Motor neuron (in vitro differentiated cells): ENCODE results near the gene SLU7. TPM values are rescaled to one million over a fixed set of nuclear protein-coding genes. Genes with fewer than 3 reads are reported as not detected.
A peak's percentile ranks its signal among the peaks of the same experiment; 100 is the strongest.

Source experiments
- ATAC-seq, 8 experiments: fragments of 200-7000 bp; cut with Tn5 transposase; replicated peaks in 6 of 8; 2 replicates each; pipeline ENCODE4 v1.8.0; 2021; ENCODE audit warnings: mild to moderate bottlenecking in 8 of 8, moderate library complexity in 8 of 8
- H3K27ac ChIP-seq, 2 donors: fragments of 250-450 bp; sonication (Bioruptor Pico); 2 replicates each; pipeline ENCODE4 v1.9.0; 2021; ENCODE audit warnings: antibody characterized with exemption in 2 of 2, mild to moderate bottlenecking in 2 of 2, moderate library complexity in 1 of 2
- H3K4me1 ChIP-seq, 2 donors: fragments of 250-450 bp; sonication (Bioruptor Pico); replicated peaks in 1 of 2; 2 replicates each; pipeline ENCODE4 v1.6.1; 2021; ENCODE audit warnings: antibody characterized with exemption in 2 of 2, mild to moderate bottlenecking in 2 of 2, moderate library complexity in 1 of 2
- H3K4me3 ChIP-seq, 5 donors: fragments of 250-450 bp; sonication (Bioruptor Pico); 2 replicates each; pipeline ENCODE4 v1.9.0; 2021; ENCODE audit warnings: antibody characterized with exemption in 5 of 5, mild to moderate bottlenecking in 5 of 5, moderate library complexity in 4 of 5
- WGBS, 10 experiments: fragments of 450-650 bp; shearing (Covaris generic); methylation state at CpG; one replicate each; pipeline ENCODE4 v1.0.0; 2022; 5-methylcytosine and 5-hydroxymethylcytosine counted together
- in situ Hi-C, 9 experiments: fragments of 400-800 bp; cut with MboI; loops; one replicate each; pipeline ENCODE4 v1.15.0; 2021; ENCODE audit warnings: low sequenced_read_pairs in 9 of 9, low pct_unique_long_range_greater_than_20kb in 2 of 9; ENCODE audit not compliant: unreplicated experiment in 9 of 9
- total RNA-seq, 8 experiments: library from RNA; unstranded; fragments of 300-600 nt; gene quantifications; 2 replicates each; pipeline versions ENCODE4 v1.2.3 to v1.2.4, GENCODE V29; 2022

SLU7 gene
- total RNA-seq = 10 to 100 TPM; 44.1 to 66.9 (median 61.5) TPM

GRCh38 chr5:160418561-160419457, at the start of gene SLU7:
SLU7 (minus strand) TSS chr5:160419081; CDS start chr5:160415294, 3,787 bp downstream.
- 0 to 3% (median 0%) methylated on average over 3 to 26 of the region's 48 CpGs for WGBS, 10 experiments

GRCh38 chr5:160468363-160468975, 49.6 kb upstream of the SLU7 start:
- Histone ChIP-seq H3K4me3 (no peak overlapping the region), H3K27ac (no peak overlapping the region), H3K4me1 (peaks cover 4 to 8% of the 10 kb centered on the region in 2 donors)
- 17 to 100% (median 92%) methylated on average over 1 to 3 of the region's 3 CpGs; no CpG with 5 or more reads in 3 of the 10 experiments for WGBS, 10 experiments
- ATAC-seq = peak in 1 of 8 experiments; percentile 17
- in situ Hi-C loops = no loop called here

More at GRCh38 chr5:160418561-160419457, at the start of gene SLU7:
- ATAC-seq = peak; percentile 75 to 82 (median 78)
- in situ Hi-C loops = no loop called here
- Histone ChIP-seq H3K4me3 (peak within 1 kb of the TSS; percentile 50 to 87 (median 61)), H3K27ac (peak within 1 kb of the TSS; percentile 37 to 51), H3K4me1 (peaks cover 6 to 11% of the 10 kb centered on the region in 2 donors)

- H3K4me1 ChIP-seq = peaks cover 5 to 6% of the 10 kb centered on the region in 2 donors
- no peak overlapping the region for H3K4me3 ChIP-seq
- peak in 3 of 8 experiments; percentile 95 to 97 (median 95) for ATAC-seq
- no peak overlapping the region for H3K27ac ChIP-seq
- in situ Hi-C loops = no loop called here
- 0 to 93% (median 59%) methylated on average over 1 to 19 of the region's 29 CpGs; no CpG with 5 or more reads in 2 of the 10 experiments for WGBS, 10 experiments
Observed at GRCh38 chr5:160467555-160468362, 48.9 kb upstream of the SLU7 start.

GRCh38 chr5:160466889-160467554, 48.1 kb upstream of the SLU7 start:
- 56 to 96% (median 91%) methylated on average over 2 to 9 of the region's 9 CpGs; no CpG with 5 or more reads in 1 of the 10 experiments for WGBS, 10 experiments
- in situ Hi-C loops = no loop called here
- H3K27ac ChIP-seq = no peak overlapping the region
- H3K4me1 ChIP-seq = peaks cover 5 to 6% of the 10 kb centered on the region in 2 donors
- no peak overlapping the region for H3K4me3 ChIP-seq
- no peak for ATAC-seq

GRCh38 chr5:160466116-160466515, 47.2 kb upstream of the SLU7 start:
- in situ Hi-C loops = no loop called here
- Histone ChIP-seq H3K4me3 (no peak overlapping the region), H3K27ac (no peak overlapping the region), H3K4me1 (peaks cover 5 to 6% of the 10 kb centered on the region in 2 donors)
- 79 to 100% (median 98%) methylated on average over 1 to 4 of the region's 5 CpGs; no CpG with 5 or more reads in 1 of the 10 experiments for WGBS, 10 experiments
- ATAC-seq = no peak

GRCh38 chr5:160464466-160464797, 45.6 kb upstream of the SLU7 start:
- in situ Hi-C loops = no loop called here
- ATAC-seq = no peak
- 66 to 100% (median 84%) methylated on average over 1 to 4 of the region's 4 CpGs; no CpG with 5 or more reads in 4 of the 10 experiments for WGBS, 10 experiments

GRCh38 chr5:160463740-160464465, 45.0 kb upstream of the SLU7 start:
- H3K4me1 ChIP-seq = peaks cover 5 to 6% of the 10 kb centered on the region in 2 donors
- in situ Hi-C loops = no loop called here
- WGBS, 10 experiments = 20 to 83% (median 74%) methylated on average over 1 to 7 of the region's 7 CpGs
- H3K27ac ChIP-seq = no peak overlapping the region
- no peak overlapping the region for H3K4me3 ChIP-seq
- ATAC-seq = peak in 5 of 8 experiments; percentile 27 to 57 (median 31)

More at GRCh38 chr5:160464466-160464797, 45.6 kb upstream of the SLU7 start:
- peaks cover 5 to 6% of the 10 kb centered on the region in 2 donors for H3K4me1 ChIP-seq
- no peak overlapping the region for H3K27ac ChIP-seq
- H3K4me3 ChIP-seq = no peak overlapping the region

GRCh38 chr5:160463227-160463626, 44.3 kb upstream of the SLU7 start:
- no peak overlapping the region for H3K27ac ChIP-seq
- H3K4me3 ChIP-seq = no peak overlapping the region
- in situ Hi-C loops = no loop called here
- no peak for ATAC-seq
- 89 to 100% (median 97%) methylated on average over 1 to 4 of the region's 4 CpGs; no CpG with 5 or more reads in 1 of the 10 experiments for WGBS, 10 experiments
- H3K4me1 ChIP-seq = peaks cover 5 to 6% of the 10 kb centered on the region in 2 donors

- 80 to 100% (median 100%) methylated on average over 1 to 2 of the region's 2 CpGs; no CpG with 5 or more reads in 4 of the 10 experiments for WGBS, 10 experiments
- ATAC-seq = no peak
- in situ Hi-C loops = no loop called here
Observed at GRCh38 chr5:160462167-160462566, 43.3 kb upstream of the SLU7 start.

GRCh38 chr5:160461378-160461777, 42.5 kb upstream of the SLU7 start:
- Histone ChIP-seq H3K4me3 (no peak overlapping the region), H3K27ac (no peak overlapping the region), H3K4me1 (peaks cover 5 to 6% of the 10 kb centered on the region in 2 donors)
- WGBS, 10 experiments = 67 to 100% (median 85%) methylated on average over 1 to 6 of the region's 6 CpGs; no CpG with 5 or more reads in 2 of the 10 experiments
- in situ Hi-C loops = no loop called here
- ATAC-seq = no peak

More at GRCh38 chr5:160462167-160462566, 43.3 kb upstream of the SLU7 start:
- H3K27ac ChIP-seq = no peak overlapping the region
- H3K4me3 ChIP-seq = no peak overlapping the region
- H3K4me1 ChIP-seq = peaks cover 5 to 6% of the 10 kb centered on the region in 2 donors

GRCh38 chr5:160460377-160461049, 41.6 kb upstream of the SLU7 start:
- no peak overlapping the region for H3K4me3 ChIP-seq
- in situ Hi-C loops = no loop called here
- ATAC-seq = peak in 1 of 8 experiments; percentile 29
- H3K27ac ChIP-seq = no peak overlapping the region
- 0 to 100% (median 86%) methylated on average over 1 to 4 of the region's 4 CpGs; no CpG with 5 or more reads in 1 of the 10 experiments for WGBS, 10 experiments
- H3K4me1 ChIP-seq = peaks cover 6% of the 10 kb centered on the region in 2 donors
